ENCODE data around the gene PDXK. TPM values are rescaled to one million over a fixed set of nuclear protein-coding genes. Genes with fewer than 3 reads are reported as not detected.
A peak's percentile ranks its signal among the peaks of the same experiment; 100 is the strongest.

Gene PDXK
- total RNA-seq, 1 donor from 2014 or later = 54.0 TPM

GRCh38 chr21:43755820-43756594 lies 37.1 kb downstream of the PDXK start:
- H3K4me2 ChIP-seq = no peak overlapping the region
- H3K4me3 ChIP-seq = no peak overlapping the region
- H3K9ac ChIP-seq = no peak overlapping the region
- H3K36me3 ChIP-seq = no peaks in the 10 kb centered on the region
- no peaks in the 10 kb centered on the region for H3K9me3 ChIP-seq (ENCODE audit: low read depth)
- H2AFZ ChIP-seq (replicated peaks) = no peak overlapping the region
- no peaks in the 10 kb centered on the region for H3K27me3 ChIP-seq
- peaks cover 12% of the 10 kb centered on the region for H3K36me3 Mint-ChIP-seq
- H4K20me1 ChIP-seq (ENCODE audit: low read depth) = no peaks in the 10 kb centered on the region
- no peak for DNase-seq (ENCODE audit: low spot score)
- no peaks in the 10 kb centered on the region for H3K4me1 Mint-ChIP-seq
- H3F3A ChIP-seq (ENCODE audit: low read depth) = peaks cover 5% of the 10 kb centered on the region
- no peaks in the 10 kb centered on the region for H3K27me3 Mint-ChIP-seq (ENCODE audit: insufficient read depth, low read depth)
- no peak for TF ChIP-seq EZH2 (IDR thresholded peaks at IDR 0.05)
- TF ChIP-seq EZH2phosphoT487 (IDR thresholded peaks at IDR 0.05) = no peak
- no peak for TF ChIP-seq CTCF (IDR thresholded peaks at IDR 0.05)
- H3K9me3 Mint-ChIP-seq = no peaks in the 10 kb centered on the region
- no peak overlapping the region for H3K27ac ChIP-seq
- H3K4me1 ChIP-seq = no peaks in the 10 kb centered on the region
- H3K79me2 ChIP-seq (ENCODE audit: low read depth) = no peaks in the 10 kb centered on the region
- no peak overlapping the region for H3K4me3 Mint-ChIP-seq
- H3K27ac Mint-ChIP-seq = no peak overlapping the region

- peak overlapping the region; percentile 73 for H3K27ac ChIP-seq
- TF ChIP-seq EZH2phosphoT487 (IDR thresholded peaks at IDR 0.05) (no peak), CTCF (IDR thresholded peaks at IDR 0.05) (no peak), EZH2 (IDR thresholded peaks at IDR 0.05) (no peak)
Observed at GRCh38 chr21:43757601-43758000, 38.7 kb downstream of the PDXK start.

GRCh38 chr21:43758111-43758641 lies 39.2 kb downstream of the PDXK start:
- Histone ChIP-seq H3K79me2 (ENCODE audit: low read depth) (no peaks in the 10 kb centered on the region), H2AFZ (replicated peaks) (no peak overlapping the region), H3F3A (ENCODE audit: low read depth) (peaks cover 5% of the 10 kb centered on the region), H3K27ac (peak overlapping the region; percentile 73), H3K9me3 (ENCODE audit: low read depth) (no peaks in the 10 kb centered on the region), H3K36me3 (no peaks in the 10 kb centered on the region), H3K4me2 (no peak overlapping the region), H3K27me3 (no peaks in the 10 kb centered on the region), H3K9ac (no peak overlapping the region), H4K20me1 (ENCODE audit: low read depth) (no peaks in the 10 kb centered on the region), H3K4me1 (no peaks in the 10 kb centered on the region), H3K4me3 (no peak overlapping the region)
- H3K4me1 Mint-ChIP-seq = no peaks in the 10 kb centered on the region
- H3K27ac Mint-ChIP-seq = peak overlapping the region; percentile 50
- no peaks in the 10 kb centered on the region for H3K9me3 Mint-ChIP-seq
- DNase-seq (ENCODE audit: low spot score) = no peak
- peaks cover 12% of the 10 kb centered on the region for H3K36me3 Mint-ChIP-seq
- TF ChIP-seq EZH2phosphoT487 (IDR thresholded peaks at IDR 0.05) = no peak
- TF ChIP-seq CTCF (IDR thresholded peaks at IDR 0.05) = no peak
- no peak for TF ChIP-seq EZH2 (IDR thresholded peaks at IDR 0.05)
- no peak overlapping the region for H3K4me3 Mint-ChIP-seq
- no peaks in the 10 kb centered on the region for H3K27me3 Mint-ChIP-seq (ENCODE audit: insufficient read depth, low read depth)

More at GRCh38 chr21:43757601-43758000, 38.7 kb downstream of the PDXK start:
- DNase-seq (ENCODE audit: low spot score) = no peak
- no peaks in the 10 kb centered on the region for H3K9me3 ChIP-seq (ENCODE audit: low read depth)
- Mint-ChIP-seq H3K4me1 (no peaks in the 10 kb centered on the region), H3K27ac (peak overlapping the region; percentile 50), H3K36me3 (peaks cover 12% of the 10 kb centered on the region), H3K27me3 (ENCODE audit: insufficient read depth, low read depth) (no peaks in the 10 kb centered on the region), H3K9me3 (no peaks in the 10 kb centered on the region), H3K4me3 (no peak overlapping the region)
- no peak overlapping the region for H2AFZ ChIP-seq (replicated peaks)
- H3K9ac ChIP-seq = peak overlapping the region; percentile 20
- no peaks in the 10 kb centered on the region for H3K36me3 ChIP-seq
- H3K4me2 ChIP-seq = no peak overlapping the region
- H4K20me1 ChIP-seq (ENCODE audit: low read depth) = no peaks in the 10 kb centered on the region
- H3K4me3 ChIP-seq = no peak overlapping the region
- H3K79me2 ChIP-seq (ENCODE audit: low read depth) = no peaks in the 10 kb centered on the region
- H3K27me3 ChIP-seq = no peaks in the 10 kb centered on the region
- H3K4me1 ChIP-seq = no peaks in the 10 kb centered on the region
- H3F3A ChIP-seq (ENCODE audit: low read depth) = peaks cover 5% of the 10 kb centered on the region
